ENCODE measurements around the gene CLDN7. TPM values are rescaled to one million over a fixed set of nuclear protein-coding genes. Genes with fewer than 3 reads are reported as not detected.
A peak's percentile ranks its signal among the peaks of the same experiment; 100 is the strongest.

Gene CLDN7
- total RNA-seq (1 to 10 TPM in 1 of 2 experiments, under 1 TPM in 1; 0.63 to 1.1 TPM), polyA plus RNA-seq (2.1 TPM)

- peak within 1 kb of the TSS; percentile 28 for H3K27ac ChIP-seq (ENCODE audit: low read depth, low read length)
- peaks cover 0 to 18% (median 0%) of the 10 kb centered on the region in 3 donors for H3K36me3 Mint-ChIP-seq
- H3K36me3 ChIP-seq (ENCODE audit: insufficient read depth, low read length) = no peaks in the 10 kb centered on the region
- POLR2A ChIA-PET = interaction anchor here (0.6 to 1.1 kb wide), 3 partner anchors 20 to 26 kb away, joined by 3 to 6 read pairs (median 3); no protein-coding TSS in a partner anchor
- DNase-seq = peak in 1 of 5 donors; percentile 34
- peaks cover 19% of the 10 kb centered on the region for H3K4me1 ChIP-seq (ENCODE audit: insufficient read depth, low read length)
- H3K4me3 ChIP-seq (ENCODE audit: low read length) = peak within 1 kb of the TSS; percentile 26
- H3K9me3 ChIP-seq (ENCODE audit: low read length) = no peaks in the 10 kb centered on the region
- no peaks in the 10 kb centered on the region for H3K27me3 ChIP-seq (ENCODE audit: insufficient read depth, low read length, poor library complexity, severe bottlenecking)
- peaks cover 6 to 8% of the 10 kb centered on the region in 2 donors for H3K27me3 Mint-ChIP-seq
- CTCF ChIA-PET = interaction anchor here (1.0 to 1.4 kb wide), 3 partner anchors 20 to 82 kb away, joined by 3 read pairs; partner anchors contain the start of gene GABARAP
- H3K9me3 Mint-ChIP-seq = no peaks in the 10 kb centered on the region
- H3K4me1 Mint-ChIP-seq = peaks cover 21 to 32% (median 23%) of the 10 kb centered on the region in 3 donors
- H3K4me3 Mint-ChIP-seq = peak within 1 kb of the TSS; percentile 81 to 89 (median 85)
- H3K27ac Mint-ChIP-seq = peak within 1 kb of the TSS in 7 of 8 donors; percentile 64 to 91 (median 81)
Measured at GRCh38 chr17:7262192-7262934, at the start of gene CLDN7. Gene CLDN7, minus strand, starts transcription at chr17:7262478. Its CDS starts 435 bp downstream, at chr17:7262043.

- Mint-ChIP-seq H3K4me1 (peaks cover 63 to 75% (median 66%) of the 10 kb centered on the region in 3 donors), H3K9me3 (peaks cover 0 to 1% (median 0%) of the 10 kb centered on the region in 5 donors), H3K27me3 (peaks cover 0 to 13% of the 10 kb centered on the region in 2 donors), H3K36me3 (peaks cover 13 to 84% (median 14%) of the 10 kb centered on the region in 3 donors), H3K27ac (peak overlapping the region; percentile 68 to 99 (median 99)), H3K4me3 (peak overlapping the region in 6 of 7 donors; percentile 16 to 94 (median 38))
- Histone ChIP-seq H3K4me3 (ENCODE audit: low read length) (no peak overlapping the region), H3K36me3 (ENCODE audit: insufficient read depth, low read length) (peaks cover 46% of the 10 kb centered on the region), H3K9me3 (ENCODE audit: low read length) (no peaks in the 10 kb centered on the region), H3K27ac (ENCODE audit: low read depth, low read length) (no peak overlapping the region), H3K4me1 (ENCODE audit: insufficient read depth, low read length) (peaks cover 62% of the 10 kb centered on the region), H3K27me3 (ENCODE audit: insufficient read depth, low read length, poor library complexity, severe bottlenecking) (no peaks in the 10 kb centered on the region)
- ChIA-PET CTCF (interaction anchor here (1.0 kb wide), 1 partner anchor 30 kb away, joined by 3 read pairs; the partner anchor contains the start of gene SLC2A4), POLR2A (interaction anchor here (0.7 to 1.5 kb wide), 2 partner anchors 19 to 35 kb away, joined by 4 to 5 read pairs; no protein-coding TSS in a partner anchor)
- DNase-seq = no peak
Measured at GRCh38 chr17:7311110-7311705, 48.9 kb upstream of the CLDN7 start.

DNA sequence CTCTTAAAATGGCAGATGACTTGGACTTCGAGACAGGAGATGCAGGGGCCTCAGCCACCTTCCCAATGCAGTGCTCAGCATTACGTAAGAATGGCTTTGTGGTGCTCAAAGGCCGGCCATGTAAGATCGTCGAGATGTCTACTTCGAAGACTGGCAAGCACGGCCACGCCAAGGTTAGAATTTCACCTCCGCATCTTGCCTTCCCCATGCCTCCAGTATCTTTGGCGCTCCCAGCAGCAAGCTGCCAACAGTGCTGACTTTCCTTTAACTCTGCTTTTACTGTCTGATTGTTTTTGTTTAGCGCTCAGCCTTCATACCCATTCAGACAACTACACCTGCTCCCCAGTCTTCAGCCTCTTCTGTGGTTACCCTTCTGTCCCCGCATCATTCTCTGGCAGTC is 47.4 kb upstream of the CLDN7 start:
- peak overlapping the region; percentile 97 to 99 (median 99) for H3K27ac Mint-ChIP-seq
- Histone ChIP-seq H3K27me3 (ENCODE audit: insufficient read depth, low read length, poor library complexity, severe bottlenecking) (no peaks in the 10 kb centered on the region), H3K36me3 (ENCODE audit: insufficient read depth, low read length) (peaks cover 46% of the 10 kb centered on the region), H3K9me3 (ENCODE audit: low read length) (no peaks in the 10 kb centered on the region), H3K4me1 (ENCODE audit: insufficient read depth, low read length) (peaks cover 55% of the 10 kb centered on the region), H3K4me3 (ENCODE audit: low read length) (peak overlapping the region; percentile 60), H3K27ac (ENCODE audit: low read depth, low read length) (peak overlapping the region; percentile 98)
- ChIA-PET POLR2A (interaction anchor here (0.8 to 3.2 kb wide), 7 partner anchors 14 to 263 kb away, joined by 3 to 16 read pairs (median 7); partner anchors contain the start of genes ACAP1 and POLR2A), CTCF (interaction anchor here (0.7 to 1.7 kb wide), 7 partner anchors 13 to 42 kb away, joined by 3 to 8 read pairs (median 4); partner anchors contain the start of gene ACAP1)
- peaks cover 0 to 1% (median 0%) of the 10 kb centered on the region in 5 donors for H3K9me3 Mint-ChIP-seq
- peak overlapping the region; percentile 84 to 98 (median 95) for H3K4me3 Mint-ChIP-seq
- H3K4me1 Mint-ChIP-seq = peaks cover 59 to 64% (median 61%) of the 10 kb centered on the region in 3 donors
- no peak for DNase-seq
- H3K36me3 Mint-ChIP-seq = peaks cover 13 to 73% (median 14%) of the 10 kb centered on the region in 3 donors
- peaks cover 0 to 13% of the 10 kb centered on the region in 2 donors for H3K27me3 Mint-ChIP-seq

- peaks cover 0 to 1% (median 0%) of the 10 kb centered on the region in 5 donors for H3K9me3 Mint-ChIP-seq
- peaks cover 13 to 65% (median 14%) of the 10 kb centered on the region in 3 donors for H3K36me3 Mint-ChIP-seq
- peak overlapping the region; percentile 91 to 98 (median 95) for H3K4me3 Mint-ChIP-seq
- Histone ChIP-seq H3K4me1 (ENCODE audit: insufficient read depth, low read length) (peaks cover 47% of the 10 kb centered on the region), H3K9me3 (ENCODE audit: low read length) (no peaks in the 10 kb centered on the region), H3K27ac (ENCODE audit: low read depth, low read length) (peak overlapping the region; percentile 98), H3K36me3 (ENCODE audit: insufficient read depth, low read length) (peaks cover 41% of the 10 kb centered on the region), H3K4me3 (ENCODE audit: low read length) (peak overlapping the region; percentile 60), H3K27me3 (ENCODE audit: insufficient read depth, low read length, poor library complexity, severe bottlenecking) (no peaks in the 10 kb centered on the region)
- peak; percentile 79 to 95 (median 90) for DNase-seq
- POLR2A ChIA-PET = interaction anchor here (0.5 to 3.2 kb wide), 6 partner anchors 15 to 264 kb away, joined by 3 to 16 read pairs (median 7); partner anchors contain the start of gene ACAP1
- H3K27me3 Mint-ChIP-seq = peaks cover 0 to 13% of the 10 kb centered on the region in 2 donors
- H3K4me1 Mint-ChIP-seq = peaks cover 51 to 56% (median 53%) of the 10 kb centered on the region in 3 donors
- peak overlapping the region; percentile 97 to 99 (median 99) for H3K27ac Mint-ChIP-seq
- CTCF ChIA-PET = interaction anchor here (0.7 to 1.7 kb wide), 6 partner anchors 13 to 43 kb away, joined by 3 to 8 read pairs (median 4); partner anchors contain the start of gene ACAP1
Measured at GRCh38 chr17:7308625-7309433, 46.6 kb upstream of the CLDN7 start.

- H3K4me3 Mint-ChIP-seq = peak overlapping the region; percentile 92 to 99 (median 95)
- POLR2A ChIA-PET = interaction anchor here (2.0 to 3.2 kb wide), 2 partner anchors 22 to 29 kb away, joined by 9 to 16 read pairs; partner anchors contain the start of gene ACAP1
- H3K27me3 Mint-ChIP-seq = peaks cover 0 to 7% of the 10 kb centered on the region in 2 donors
- peak in 3 of 5 donors; percentile 51 to 81 (median 56) for DNase-seq
- Histone ChIP-seq H3K4me1 (ENCODE audit: insufficient read depth, low read length) (peaks cover 38% of the 10 kb centered on the region), H3K36me3 (ENCODE audit: insufficient read depth, low read length) (peaks cover 33% of the 10 kb centered on the region), H3K4me3 (ENCODE audit: low read length) (peak overlapping the region; percentile 60), H3K27ac (ENCODE audit: low read depth, low read length) (peak overlapping the region; percentile 98), H3K9me3 (ENCODE audit: low read length) (no peaks in the 10 kb centered on the region), H3K27me3 (ENCODE audit: insufficient read depth, low read length, poor library complexity, severe bottlenecking) (no peaks in the 10 kb centered on the region)
- peaks cover 13 to 56% (median 14%) of the 10 kb centered on the region in 3 donors for H3K36me3 Mint-ChIP-seq
- peaks cover 0 to 1% (median 0%) of the 10 kb centered on the region in 5 donors for H3K9me3 Mint-ChIP-seq
- peaks cover 44 to 47% (median 45%) of the 10 kb centered on the region in 3 donors for H3K4me1 Mint-ChIP-seq
- CTCF ChIA-PET = interaction anchor here (0.8 to 1.7 kb wide), 3 partner anchors 12 to 41 kb away, joined by 3 to 8 read pairs (median 4); no protein-coding TSS in a partner anchor
- H3K27ac Mint-ChIP-seq = peak overlapping the region; percentile 97 to 99 (median 99)
Measured at GRCh38 chr17:7307686-7308624, 45.7 kb upstream of the CLDN7 start.

DNA sequence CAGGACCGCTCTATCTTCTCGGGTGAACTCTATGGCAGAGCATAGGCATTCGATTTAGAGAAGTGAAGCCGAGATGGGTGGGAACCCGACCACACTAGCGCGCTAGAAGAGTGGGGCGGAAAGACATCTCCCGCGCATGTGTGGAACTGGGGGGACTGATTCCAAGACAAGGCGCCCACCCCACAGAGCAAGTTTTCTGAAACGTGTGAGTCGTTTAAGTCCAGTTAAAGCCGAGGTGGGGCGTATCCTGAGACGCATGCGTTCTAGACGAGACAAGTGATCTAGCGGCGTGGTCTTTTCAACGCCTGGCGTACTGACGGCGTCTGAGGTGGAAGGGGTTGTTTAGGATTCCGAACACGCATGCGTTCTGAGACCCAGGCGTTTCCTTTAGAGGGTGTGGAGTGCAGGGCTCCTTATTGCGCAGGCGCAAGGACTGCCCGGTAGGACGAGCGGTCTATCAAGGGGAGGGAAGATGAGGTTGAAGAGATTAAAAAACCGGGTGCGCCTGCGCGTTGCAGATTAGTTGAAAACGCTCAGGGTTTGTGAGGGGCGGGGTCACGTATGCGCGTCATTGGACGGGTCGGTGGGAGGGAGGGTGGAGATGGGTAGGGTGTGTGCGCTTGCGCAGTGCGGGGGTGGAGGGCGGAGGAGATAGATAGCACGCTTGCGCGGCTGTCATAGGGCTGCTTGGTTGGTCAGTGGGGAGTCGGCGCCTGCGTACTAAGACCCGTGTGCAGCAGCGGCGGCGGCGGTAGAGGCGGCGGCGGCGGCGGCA is 44.8 kb upstream of the CLDN7 start, which contains the start of gene EIF5A:
Gene EIF5A (plus strand): TSS at position 718 of the 775 bp plus-strand sequence. CDS start 2,008 bp downstream, outside the sequence.
- DNase-seq = peak; percentile 100
- no peaks in the 10 kb centered on the region for H3K27me3 ChIP-seq (ENCODE audit: insufficient read depth, low read length, poor library complexity, severe bottlenecking)
- H3K36me3 ChIP-seq (ENCODE audit: insufficient read depth, low read length) = peaks cover 24% of the 10 kb centered on the region
- Mint-ChIP-seq H3K9me3 (peaks cover 0 to 1% (median 0%) of the 10 kb centered on the region in 5 donors), H3K4me1 (peaks cover 36 to 39% (median 38%) of the 10 kb centered on the region in 3 donors), H3K36me3 (peaks cover 12 to 48% (median 13%) of the 10 kb centered on the region in 3 donors), H3K4me3 (peak within 1 kb of the TSS; percentile 92 to 99 (median 95)), H3K27me3 (peaks cover 0 to 5% of the 10 kb centered on the region in 2 donors), H3K27ac (peak within 1 kb of the TSS; percentile 97 to 99 (median 99))
- peak within 1 kb of the TSS; percentile 62 for H3K4me3 ChIP-seq (ENCODE audit: low read length)
- peaks cover 30% of the 10 kb centered on the region for H3K4me1 ChIP-seq (ENCODE audit: insufficient read depth, low read length)
- CTCF ChIA-PET = interaction anchor here (2.2 kb wide), 1 partner anchor 49 kb away, joined by 9 read pairs; the partner anchor contains the start of gene TMEM95
- no peaks in the 10 kb centered on the region for H3K9me3 ChIP-seq (ENCODE audit: low read length)
- POLR2A ChIA-PET = no interaction called here
- peak within 1 kb of the TSS; percentile 98 for H3K27ac ChIP-seq (ENCODE audit: low read depth, low read length)
